Adrenal gland (tissue), 12 donors: ENCODE results near the gene RPL36. TPM values are rescaled to one million over a fixed set of nuclear protein-coding genes. Genes with fewer than 3 reads are reported as not detected.

Experiments
- DNase-seq, 7 donors: peaks; one replicate each; pipeline ENCODE4 v3.0.0-alpha.2; 2019 to 2020
- H3K27ac ChIP-seq, 5 donors: fragments of 200-600 bp; sonication (generic) in 4 of 5; 1 replicate in 3 of 5; 2 replicates in 2 of 5; pipeline versions ENCODE4 v1.5.1 to v1.8.0; 2016 to 2020; ENCODE audit warnings: mild to moderate bottlenecking in 1 of 5
- H3K27me3 ChIP-seq: fragments of 200-600 bp; 2 replicates; pipeline ENCODE4 v1.8.0; 2021
- H3K36me3 ChIP-seq, 2 donors: fragments of 200-600 bp; replicated peaks in 1 of 2; 1 replicate in 1 of 2; 2 replicates in 1 of 2; pipeline versions ENCODE4 v1.5.1 to v1.8.0; 2018 to 2022
- H3K4me1 ChIP-seq, 2 donors: fragments of 200-600 bp; replicated peaks in 1 of 2; 1 replicate in 1 of 2; 2 replicates in 1 of 2; pipeline versions ENCODE4 v1.5.1 to v1.8.0; 2018 to 2021
- H3K4me3 ChIP-seq, 4 donors: fragments of 200-600 bp; sonication (generic) in 3 of 4; one replicate each; pipeline ENCODE4 v1.5.1; 2016 to 2018
- H3K9me3 ChIP-seq, 3 donors: fragments of 200-600 bp; sonication (generic) in 1 of 3; replicated peaks in 1 of 3; 1 replicate in 2 of 3; 2 replicates in 1 of 3; pipeline versions ENCODE4 v1.5.1 to v1.8.0; 2016 to 2021
- CTCF ChIP-seq, 6 experiments: fragments of 450-650 bp in 4 of 6; fragments of 200-600 bp in 2 of 6; sonication (generic) in 1 of 6; IDR thresholded peaks; 1 replicate in 5 of 6; 2 replicates in 1 of 6; pipeline versions ENCODE4 v1.5.1 to v1.8.0; 2016 to 2021; ENCODE audit warnings: antibody characterized with exemption in 6 of 6, mild to moderate bottlenecking in 2 of 6, moderate library complexity in 1 of 6
- POLR2A ChIP-seq, 2 donors: fragments of 450-650 bp; IDR thresholded peaks; one replicate each; pipeline ENCODE4 v1.6.1; 2017; ENCODE audit warnings: antibody characterized with exemption in 2 of 2, mild to moderate bottlenecking in 2 of 2, moderate library complexity in 1 of 2
- WGBS, 4 donors: extraction: QIAGEN DNeasy Blood & Tissue Kit in 2 of 4; methylation state at CpG; one replicate each; pipeline versions ENCODE4 v1.1.5 to v1.1.7; 2013 to 2017; 5-methylcytosine and 5-hydroxymethylcytosine counted together
- intact Hi-C, 2 donors: fragments of 100-400 bp; cut with DNase I; formaldehyde crosslinking; loops; one replicate each; pipeline versions ENCODE4 v1.14.1 to v1.15.0; 2022 to 2023
- polyA plus RNA-seq, 3 donors: library from polyadenylated mRNA; stranded (reverse); fragments of 200-250 nt in 2 of 3; fragments of 350-450 nt in 1 of 3; fragmentation: Illumina TruSeq in 1 of 3; extraction: RNeasy Lipid Tissue Mini Kit (QIAGEN cat#74804) in 1 of 3; gene quantifications; one replicate each; pipeline ENCODE4 v1.2.3, GENCODE V29; 2013 to 2014
- total RNA-seq, 9 donors: library from RNA; depleted of rRNA in 4 of 9; stranded (reverse); fragments of >200 nt in 4 of 9; fragments of 120-200 nt in 1 of 9; fragmentation: NEBNext Ultra II Directional in 1 of 9; extraction: Animal tissue kit (Norgen Biotek cat#: 25700) in 1 of 9; gene quantifications; one replicate each; pipeline versions ENCODE4 v1.1.0 to v1.2.4, GENCODE V29; 2013 to 2023
- donor health status: healthy with polysubstance abuse.
- donor health status: Bipolar disorder and iron deficiency.
- donor health status: DM: yes; HTN: yes; CAD: no.
- donor health status: DM: no; HTN: no; CAD: no.
- donor health status: DM: no; HTN: no; CAD: no.
- donor health status: DM: yes; HTN: yes; CAD: no.

RPL36 gene
- total and polyA plus RNA-seq, 12 donors: 615 to 3,360 (median 1,204) TPM

DNA sequence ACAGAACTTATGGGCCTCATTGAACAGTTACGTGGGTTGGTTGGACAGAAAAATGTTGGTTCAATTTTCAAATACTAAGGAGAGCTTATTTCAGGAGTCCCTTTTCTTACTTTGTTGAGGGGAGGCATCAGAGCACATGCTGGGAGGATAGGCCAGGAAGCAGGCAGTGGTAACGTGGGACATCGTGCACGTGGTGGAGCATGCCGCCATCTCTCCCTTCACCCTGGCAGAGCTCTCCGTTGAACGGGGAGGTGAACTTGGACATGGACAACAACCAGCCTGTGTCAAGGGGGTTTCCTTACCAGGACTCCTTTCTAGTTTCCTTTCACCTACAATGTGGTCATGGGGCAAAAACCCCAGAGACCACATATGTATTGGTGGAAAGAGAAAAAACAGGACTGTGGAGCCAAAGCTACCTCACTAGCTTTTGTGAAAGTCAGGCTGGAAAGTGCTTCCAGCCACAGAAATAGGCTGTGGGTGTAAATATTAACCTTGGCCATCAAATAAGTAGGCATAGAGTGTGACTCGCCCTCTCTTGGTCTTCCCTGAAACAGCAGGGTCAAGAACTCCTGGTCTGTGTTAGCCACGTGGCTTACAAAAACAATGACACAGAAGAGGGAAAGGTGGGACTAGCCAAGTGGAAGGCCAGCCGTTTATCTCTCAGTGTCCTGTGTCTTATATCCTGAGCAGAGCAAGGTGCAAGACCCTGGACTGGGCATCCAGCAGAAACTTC lies 24.1 kb upstream of the RPL36 start:
- TF ChIP-seq POLR2A (IDR thresholded peaks at IDR 0.05) (no peak), CTCF (IDR thresholded peaks at IDR 0.05) (peak in 5 of 6 experiments; percentile 8 to 42 (median 31))
- intact Hi-C loops: loop anchor here in 1 of 2 donors (10.0 kb wide), 1 partner anchor 51 kb away; no protein-coding TSS in a partner anchor
- 67 to 73% (median 71%) methylated on average over 10 of the region's 10 CpGs for WGBS, 4 donors
- Histone ChIP-seq H3K27me3 (no peaks in the 10 kb centered on the region), H3K4me1 (peaks cover 0 to 9% of the 10 kb centered on the region in 2 donors), H3K36me3 (peaks cover 0 to 92% of the 10 kb centered on the region in 2 donors), H3K27ac (peak overlapping the region in 3 of 5 donors; percentile 17 to 40 (median 24)), H3K4me3 (no peak overlapping the region), H3K9me3 (no peaks in the 10 kb centered on the region)
- peak in 2 of 7 donors; percentile 69 to 77 for DNase-seq

- intact Hi-C loops: loop anchor here in 1 of 2 donors (10.0 kb wide), 1 partner anchor 52 kb away; no protein-coding TSS in a partner anchor
- Histone ChIP-seq H3K27me3 (no peaks in the 10 kb centered on the region), H3K36me3 (peaks cover 0 to 80% of the 10 kb centered on the region in 2 donors), H3K9me3 (no peaks in the 10 kb centered on the region), H3K4me1 (peaks cover 0 to 9% of the 10 kb centered on the region in 2 donors), H3K4me3 (no peak overlapping the region), H3K27ac (peak overlapping the region in 1 of 5 donors; percentile 24)
- no peak for DNase-seq
- 85 to 87% (median 86%) methylated on average over 23 to 26 of the region's 26 CpGs for WGBS, 4 donors
- no peak for TF ChIP-seq CTCF (IDR thresholded peaks at IDR 0.05)
- TF ChIP-seq POLR2A (IDR thresholded peaks at IDR 0.05): no peak
Measured at GRCh38 chr19:5666921-5667610, 23.0 kb upstream of the RPL36 start.

DNA sequence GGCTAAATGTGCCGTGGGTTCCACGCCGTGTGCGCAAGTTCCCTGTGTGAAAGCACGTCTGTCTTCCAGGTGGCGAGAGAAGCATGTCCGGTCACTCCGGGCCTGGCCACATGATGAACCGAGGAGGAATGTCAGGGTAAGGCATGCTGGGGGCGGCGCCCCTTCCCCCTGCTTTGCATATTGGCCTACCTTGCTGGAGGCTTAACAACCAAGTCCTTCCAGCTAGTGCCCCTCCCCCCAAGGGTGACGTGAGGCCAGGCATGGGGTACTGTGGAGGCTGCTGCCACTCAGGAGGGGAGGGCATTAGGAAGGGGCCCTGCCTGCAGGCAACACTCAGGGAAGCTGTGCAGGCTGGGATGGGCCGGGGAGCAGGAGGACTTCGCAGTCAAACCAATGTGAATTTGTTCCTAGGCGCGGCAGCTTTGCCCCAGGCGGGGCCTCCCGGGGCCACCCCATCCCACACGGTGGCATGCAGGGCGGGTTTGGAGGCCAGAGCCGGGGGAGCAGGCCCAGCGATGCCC lies 22.3 kb upstream of the RPL36 start:
- 82 to 92% (median 83%) methylated on average over 14 to 22 of the region's 22 CpGs; no CpG with 5 or more reads in 1 of the 4 donors for WGBS, 4 donors

More for the DNA sequence above, 22.3 kb upstream of the RPL36 start:
- no peak for DNase-seq
- Histone ChIP-seq H3K27me3 (no peaks in the 10 kb centered on the region), H3K4me3 (no peak overlapping the region), H3K4me1 (peaks cover 0 to 9% of the 10 kb centered on the region in 2 donors), H3K27ac (no peak overlapping the region), H3K36me3 (peaks cover 0 to 73% of the 10 kb centered on the region in 2 donors), H3K9me3 (no peaks in the 10 kb centered on the region)
- TF ChIP-seq CTCF (IDR thresholded peaks at IDR 0.05) (no peak), POLR2A (IDR thresholded peaks at IDR 0.05) (no peak)
- intact Hi-C loops: loop anchor here in 1 of 2 donors (10.0 kb wide), 1 partner anchor 53 kb away; no protein-coding TSS in a partner anchor
